GM23248 (cell line): Measurements from ENCODE around the gene SKP1.

Experiments
- EZH2 ChIP-seq: fragments of 200-600 bp; sonication (generic); IDR thresholded peaks from 2 replicates; pipeline ENCODE4 v1.6.1; 2018; ENCODE audit warnings: antibody characterized with exemption, mild to moderate bottlenecking; ENCODE audit not compliant: insufficient read depth, poor library complexity, severe bottlenecking
- EZH2phosphoT487 ChIP-seq: fragments of 200-600 bp; sonication (generic); IDR thresholded peaks from 2 replicates; pipeline ENCODE4 v1.6.1; 2018; ENCODE audit warnings: antibody characterized with exemption, moderate library complexity, mild to moderate bottlenecking, low read depth; ENCODE audit not compliant: insufficient read depth

DNA sequence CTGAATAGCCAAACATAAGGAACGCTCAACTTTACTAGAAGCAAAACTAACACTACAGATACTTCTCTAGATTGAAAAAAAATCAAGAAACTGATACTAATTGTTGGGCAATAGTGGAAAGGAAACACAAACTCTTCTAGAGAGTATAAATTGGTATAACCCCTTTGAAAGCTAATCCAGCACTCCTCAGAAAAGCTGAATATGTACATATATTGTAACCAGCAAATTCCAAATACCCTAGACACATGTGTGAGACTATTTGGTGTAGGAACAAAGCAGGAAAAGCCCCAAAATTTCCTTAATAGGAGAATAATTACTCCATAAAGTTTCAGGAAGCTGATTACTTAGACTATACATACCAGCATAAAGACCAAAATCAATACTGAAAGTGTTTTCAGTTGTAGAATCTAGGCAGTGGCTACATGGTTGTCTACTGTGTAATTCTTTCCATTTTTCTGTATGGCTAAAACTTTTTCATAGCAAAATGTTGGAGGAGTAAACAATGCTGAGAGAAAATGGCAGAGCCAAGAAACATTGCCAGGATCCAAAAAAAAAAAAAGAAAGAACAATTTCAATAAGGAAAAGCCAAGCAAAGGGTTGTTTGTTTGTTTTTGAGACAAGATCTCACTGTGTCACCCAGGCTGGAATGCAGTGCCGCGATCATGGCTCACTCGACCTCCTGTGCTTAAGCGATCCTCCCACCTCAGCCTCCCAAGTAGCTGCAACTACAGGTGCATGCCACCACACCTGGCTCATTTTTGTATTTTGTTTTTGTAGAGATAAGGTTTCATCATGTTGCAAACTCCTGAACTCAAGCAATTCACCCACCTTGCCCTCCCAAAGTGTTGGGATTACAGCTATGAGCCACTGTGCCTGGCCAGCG, 15.0 kb downstream of the SKP1 start:
- no peak for TF ChIP-seq EZH2
- no peak for TF ChIP-seq EZH2phosphoT487
